ENCODE results near the gene ILF3. TPM values are rescaled to one million over a fixed set of nuclear protein-coding genes. Genes with fewer than 3 reads are reported as not detected.

Gene ILF3
- total RNA-seq, 1 experiment from 2014 or later: 365 TPM

- no peaks in the 10 kb centered on the region for H3K27me3 ChIP-seq (ENCODE audit: control insufficient read depth, insufficient read depth, low read length)
- no TSS peak for BruUV-seq (replicated peaks)
- TF ChIP-seq SIN3A (IDR thresholded peaks at IDR 0.05; ENCODE audit: borderline replicate concordance, insufficient read depth, low read depth, low read length) (no peak), REST (IDR thresholded peaks at IDR 0.05; ENCODE audit: insufficient read depth in 1 of 2, low read depth in 2 of 2, low read length in 1 of 2) (no peak), TCF7L2 (IDR thresholded peaks at IDR 0.05; ENCODE audit: low read depth, low read length) (no peak), POLR2AphosphoS5 (IDR thresholded peaks at IDR 0.05; ENCODE audit: low read depth, low read length) (no peak), CTCF (IDR thresholded peaks at IDR 0.05) (no peak)
- in situ Hi-C loops (cut with HindIII; ENCODE audit: low pct_unique_long_range_greater_than_20kb, low sequenced_read_pairs): no loop called here
- no peak overlapping the region for H3K27ac ChIP-seq (ENCODE audit: low read length)
- ChIA-PET POLR2A (no interaction called here), CTCF (no interaction called here)
- DNase-seq (ENCODE audit: low read depth, low spot score) (no peak), ATAC-seq (no peak)
- H3K4me3 ChIP-seq (ENCODE audit: low read depth in 2 of 2, low read length in 2 of 2): no peak overlapping the region
- intact Hi-C loops (cut with micrococcal nuclease; ENCODE audit: unreplicated experiment): no loop called here
- H3K9me3 ChIP-seq (ENCODE audit: control insufficient read depth, insufficient read depth, low read depth, low read length): no peaks in the 10 kb centered on the region
- peaks cover 3% of the 10 kb centered on the region; the same call in 1 of the 2 replicates for H3K4me1 ChIP-seq (ENCODE audit: control insufficient read depth, insufficient read depth, low read length)
- H3K36me3 ChIP-seq (ENCODE audit: control insufficient read depth, insufficient read depth, low read length): 0 out of 2 replicates have a peak, but pooled peaks cover 2% of the 10 kb centered on the region
Measured at GRCh38 chr19:10724573-10725071, 70.5 kb downstream of the ILF3 start.

- intact Hi-C loops (cut with micrococcal nuclease; ENCODE audit: unreplicated experiment) (no loop called here), in situ Hi-C loops (cut with HindIII; ENCODE audit: low pct_unique_long_range_greater_than_20kb, low sequenced_read_pairs) (no loop called here)
- no peak for DNase-seq (ENCODE audit: low read depth, low spot score)
Measured at GRCh38 chr19:10725415-10725814, 71.3 kb downstream of the ILF3 start.

GRCh38 chr19:10726268-10726667 is 72.1 kb downstream of the ILF3 start:
- Histone ChIP-seq H3K9me3 (ENCODE audit: control insufficient read depth, insufficient read depth, low read depth, low read length) (no peaks in the 10 kb centered on the region), H3K36me3 (ENCODE audit: control insufficient read depth, insufficient read depth, low read length) (no peaks in the 10 kb centered on the region), H3K27me3 (ENCODE audit: control insufficient read depth, insufficient read depth, low read length) (no peaks in the 10 kb centered on the region), H3K4me3 (ENCODE audit: low read depth in 2 of 2, low read length in 2 of 2) (no peak overlapping the region), H3K27ac (ENCODE audit: low read length) (no peak overlapping the region), H3K4me1 (ENCODE audit: control insufficient read depth, insufficient read depth, low read length) (no peaks in the 10 kb centered on the region)
- ATAC-seq (no peak), DNase-seq (ENCODE audit: low read depth, low spot score) (no peak)
- CTCF ChIA-PET: no interaction called here
- no TSS peak for BruUV-seq (replicated peaks)
- in situ Hi-C loops (cut with HindIII; ENCODE audit: low pct_unique_long_range_greater_than_20kb, low sequenced_read_pairs): no loop called here
- TF ChIP-seq CTCF (IDR thresholded peaks at IDR 0.05) (no peak), TCF7L2 (IDR thresholded peaks at IDR 0.05; ENCODE audit: low read depth, low read length) (no peak), SIN3A (IDR thresholded peaks at IDR 0.05; ENCODE audit: borderline replicate concordance, insufficient read depth, low read depth, low read length) (no peak)
- POLR2A ChIA-PET: no interaction called here
- intact Hi-C loops (cut with micrococcal nuclease; ENCODE audit: unreplicated experiment): no loop called here

More at GRCh38 chr19:10725415-10725814, 71.3 kb downstream of the ILF3 start:
- ChIA-PET CTCF (no interaction called here), POLR2A (no interaction called here)
- Histone ChIP-seq H3K4me1 (ENCODE audit: control insufficient read depth, insufficient read depth, low read length) (no peaks in the 10 kb centered on the region), H3K27me3 (ENCODE audit: control insufficient read depth, insufficient read depth, low read length) (no peaks in the 10 kb centered on the region), H3K27ac (ENCODE audit: low read length) (no peak overlapping the region), H3K4me3 (ENCODE audit: low read depth in 2 of 2, low read length in 2 of 2) (no peak overlapping the region), H3K36me3 (ENCODE audit: control insufficient read depth, insufficient read depth, low read length) (0 out of 2 replicates have a peak, but pooled peaks cover 2% of the 10 kb centered on the region), H3K9me3 (ENCODE audit: control insufficient read depth, insufficient read depth, low read depth, low read length) (no peaks in the 10 kb centered on the region)
- TF ChIP-seq TCF7L2 (IDR thresholded peaks at IDR 0.05; ENCODE audit: low read depth, low read length): no peak
- no peak for ATAC-seq
- BruUV-seq (replicated peaks): no TSS peak
